Left lobe of liver (tissue), 2 donors: ENCODE data around the gene FAM149A. TPM values are rescaled to one million over a fixed set of nuclear protein-coding genes. Genes with fewer than 3 reads are reported as not detected.
A peak's percentile ranks its signal among the peaks of the same experiment; 100 is the strongest.

Experiments used
- ATAC-seq: fragments of 200-7000 bp; cut with Tn5 transposase; one replicate; pipeline ENCODE4 v1.9.1; 2020; ENCODE audit warnings: mild to moderate bottlenecking, moderate library complexity
- DNase-seq: peaks from one replicate; pipeline ENCODE4 v3.0.0-alpha.2; 2020; ENCODE audit warnings: low spot score
- total RNA-seq: library from RNA; stranded (reverse); gene quantifications from one replicate; pipeline ENCODE4 v1.2.1, GENCODE V29; 2021
- donor health status: DM: no; HTN: no; CAD: no; lungs with moderate emphysema.
- donor health status: DM: no; HTN: yes; CAD: no.

Gene FAM149A
- total RNA-seq, 1 donor from 2014 or later: 33.4 TPM

GRCh38 chr4:186151499-186151898 lies 47.0 kb downstream of the FAM149A start:
- no peak for ATAC-seq

GRCh38 chr4:186158021-186158813 lies 53.7 kb downstream of the FAM149A start:
- DNase-seq (no peak), ATAC-seq (peak; percentile 42)

More at GRCh38 chr4:186151499-186151898, 47.0 kb downstream of the FAM149A start:
- no peak for DNase-seq

GRCh38 chr4:186158966-186159365 lies 54.5 kb downstream of the FAM149A start:
- ATAC-seq: no peak
- DNase-seq: no peak

GRCh38 chr4:186159613-186160012 lies 55.1 kb downstream of the FAM149A start:
- peak; percentile 15 for ATAC-seq
- no peak for DNase-seq

- ATAC-seq (peak; percentile 62), DNase-seq (no peak)
These were observed 56.6 kb downstream of the FAM149A start for GRCh38 chr4:186161138-186161537.

- DNase-seq: peak; percentile 56
- ATAC-seq: peak; percentile 75
These were observed 62.5 kb downstream of the FAM149A start for GRCh38 chr4:186166852-186167512.

GRCh38 chr4:186167605-186168004 lies 63.1 kb downstream of the FAM149A start:
- ATAC-seq: peak; percentile 52

GRCh38 chr4:186168750-186169149 lies 64.2 kb downstream of the FAM149A start:
- peak; percentile 3 for ATAC-seq
- DNase-seq: no peak

More at GRCh38 chr4:186167605-186168004, 63.1 kb downstream of the FAM149A start:
- DNase-seq: no peak

GRCh38 chr4:186169333-186169944 lies 64.9 kb downstream of the FAM149A start:
- DNase-seq (no peak), ATAC-seq (no peak)

- ATAC-seq: peak; percentile 21
- no peak for DNase-seq
These were observed 65.7 kb downstream of the FAM149A start for GRCh38 chr4:186169945-186170802.

- DNase-seq (no peak), ATAC-seq (no peak)
These were observed 66.5 kb downstream of the FAM149A start for GRCh38 chr4:186170966-186171365.

GRCh38 chr4:186172546-186172945 lies 68.0 kb downstream of the FAM149A start:
- peak; percentile 35 for ATAC-seq
- no peak for DNase-seq

- ATAC-seq: no peak
- no peak for DNase-seq
These were observed 83.6 kb downstream of the FAM149A start for GRCh38 chr4:186188107-186188506.

- ATAC-seq (no peak), DNase-seq (no peak)
These were observed 85.2 kb downstream of the FAM149A start for GRCh38 chr4:186189656-186190055.

- ATAC-seq (peak; percentile 44), DNase-seq (no peak)
These were observed 86.2 kb downstream of the FAM149A start for GRCh38 chr4:186190581-186191199.

- ATAC-seq (peak; percentile 80), DNase-seq (peak; percentile 90)
These were observed 86.9 kb downstream of the FAM149A start, which contains the start of gene CYP4V2 for GRCh38 chr4:186191200-186192065. TSS of gene CYP4V2 (plus strand) at chr4:186191567. CDS start at chr4:186191824, 257 bp downstream.

- peak; percentile 44 for ATAC-seq
- peak; percentile 63 for DNase-seq
These were observed 87.6 kb downstream of the FAM149A start for GRCh38 chr4:186192066-186192612.

- DNase-seq (no peak), ATAC-seq (no peak)
These were observed 89.3 kb downstream of the FAM149A start for GRCh38 chr4:186193851-186194250.

GRCh38 chr4:186196063-186196462 lies 91.6 kb downstream of the FAM149A start:
- ATAC-seq (peak; percentile 26), DNase-seq (peak; percentile 62)
